ENCODE measurements around the gene PEDS1.
A peak's percentile ranks its signal among the peaks of the same experiment; 100 is the strongest.
"Not testable (repeated sequence)": the region's sequence is repeated elsewhere in the genome, so short reads cannot be mapped to it uniquely, and the experiment has no call there.

Gene PEDS1

DNA sequence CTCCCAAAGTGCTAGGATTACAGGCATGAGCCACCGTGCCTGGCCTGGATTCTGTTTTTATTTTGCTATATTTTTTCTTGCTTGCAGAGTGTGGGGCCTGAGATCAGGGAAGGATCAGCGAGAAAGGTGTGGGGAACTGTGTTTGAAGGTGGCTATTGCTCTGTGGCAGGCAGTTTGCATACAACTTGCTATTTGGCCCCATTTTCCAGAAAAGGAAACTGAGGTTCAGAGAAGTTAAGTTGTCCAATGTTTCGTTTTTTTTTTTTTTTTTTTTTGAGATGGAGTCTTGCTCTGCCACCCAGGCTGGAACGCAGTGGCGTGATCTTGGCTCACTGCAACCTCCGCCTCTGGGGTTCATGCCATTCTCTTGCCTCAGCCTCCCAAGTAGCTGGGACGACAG lies 8.0 kb upstream of the PEDS1 start:
- DNase-seq, result not testable (repeated sequence)

DNA sequence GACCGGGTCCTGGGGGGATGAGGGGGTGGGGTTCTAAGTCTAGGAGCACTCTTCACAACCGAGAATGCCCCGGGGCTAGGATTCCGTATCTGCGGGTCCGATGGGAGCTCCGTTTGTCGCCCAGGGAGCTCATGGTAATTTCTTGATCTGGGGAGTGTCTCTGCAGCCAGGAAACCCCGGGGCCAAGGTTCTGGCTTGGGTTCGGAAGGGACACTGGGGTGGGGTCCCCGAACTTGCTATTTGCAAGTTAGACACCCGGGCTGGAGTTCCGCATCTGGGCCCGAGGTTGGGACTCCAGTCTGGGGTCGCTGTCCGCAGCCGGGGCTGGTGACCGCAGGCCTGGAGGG lies 397 bp downstream of the PEDS1 start:
- DNase-seq, result no peak

DNA sequence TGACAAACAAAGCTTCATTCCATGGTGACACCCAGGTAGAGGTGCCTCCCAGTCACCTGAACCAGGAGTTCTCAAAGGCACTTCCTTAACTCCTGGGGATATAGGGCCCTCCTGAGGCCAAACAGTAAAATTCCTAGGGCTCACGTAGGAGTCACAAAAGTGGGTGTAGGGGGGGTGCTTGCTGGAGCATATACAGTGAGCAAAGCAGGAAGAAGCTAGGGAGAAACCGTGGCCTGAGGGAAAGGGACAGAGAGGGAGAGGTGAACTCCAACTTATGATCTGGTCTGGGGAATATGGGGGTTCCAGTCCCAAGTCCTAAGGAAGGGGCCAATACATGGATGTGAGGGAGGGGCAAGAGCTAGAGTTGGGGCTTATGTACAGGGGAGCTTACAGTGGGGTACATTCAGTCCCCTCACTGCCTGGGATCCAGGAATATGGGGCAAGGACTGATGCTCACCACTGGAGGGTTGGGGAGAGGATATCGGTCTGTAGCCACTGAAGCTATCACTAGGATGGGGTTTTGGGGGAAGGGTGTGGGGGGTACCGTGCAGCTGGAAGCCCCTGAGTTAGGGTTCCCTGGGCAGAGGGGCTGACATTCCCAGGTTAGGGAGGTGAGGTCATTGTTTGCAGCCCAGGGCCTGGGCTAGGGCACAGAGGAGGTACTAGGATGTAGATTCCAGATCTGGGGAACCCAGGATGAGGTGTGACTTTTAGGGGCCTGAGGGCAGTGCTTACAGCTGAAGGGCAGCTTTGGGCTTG lies 950 bp downstream of the PEDS1 start:
- no peak for DNase-seq

DNA sequence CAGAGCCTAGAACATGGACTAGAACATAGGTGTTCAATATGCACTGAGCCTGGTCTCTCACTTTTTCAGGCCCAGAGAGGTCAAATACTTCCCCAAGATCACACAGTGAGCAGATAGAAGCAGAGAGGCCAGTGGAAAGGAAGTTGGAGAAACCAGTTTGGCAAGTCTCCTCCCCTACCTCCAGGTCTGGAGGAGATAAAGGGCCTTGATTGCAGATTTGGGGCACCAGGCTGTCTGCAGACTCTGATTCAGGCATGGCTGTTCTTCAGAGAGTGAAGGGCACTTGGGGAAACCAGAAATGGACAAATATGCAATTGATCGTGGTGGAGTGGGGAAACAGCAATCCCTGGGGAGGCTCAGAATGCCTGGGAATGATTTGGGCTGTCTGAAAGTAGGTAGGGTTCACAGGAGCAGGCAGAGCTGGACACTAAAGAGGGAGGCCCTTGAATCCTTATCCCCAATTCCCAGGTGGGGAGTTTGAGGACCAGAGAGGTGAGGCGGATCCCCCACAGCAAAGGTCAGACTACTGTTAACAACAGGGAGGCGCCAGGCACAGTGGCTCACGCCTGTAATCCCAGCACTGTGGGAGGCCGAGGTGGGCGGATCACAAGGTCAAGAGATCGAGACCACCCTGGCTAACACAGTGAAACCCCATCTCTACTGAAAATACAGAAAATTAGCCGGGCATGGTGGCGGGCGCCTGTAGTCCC lies 2.3 kb downstream of the PEDS1 start:
- no peak for DNase-seq

DNA sequence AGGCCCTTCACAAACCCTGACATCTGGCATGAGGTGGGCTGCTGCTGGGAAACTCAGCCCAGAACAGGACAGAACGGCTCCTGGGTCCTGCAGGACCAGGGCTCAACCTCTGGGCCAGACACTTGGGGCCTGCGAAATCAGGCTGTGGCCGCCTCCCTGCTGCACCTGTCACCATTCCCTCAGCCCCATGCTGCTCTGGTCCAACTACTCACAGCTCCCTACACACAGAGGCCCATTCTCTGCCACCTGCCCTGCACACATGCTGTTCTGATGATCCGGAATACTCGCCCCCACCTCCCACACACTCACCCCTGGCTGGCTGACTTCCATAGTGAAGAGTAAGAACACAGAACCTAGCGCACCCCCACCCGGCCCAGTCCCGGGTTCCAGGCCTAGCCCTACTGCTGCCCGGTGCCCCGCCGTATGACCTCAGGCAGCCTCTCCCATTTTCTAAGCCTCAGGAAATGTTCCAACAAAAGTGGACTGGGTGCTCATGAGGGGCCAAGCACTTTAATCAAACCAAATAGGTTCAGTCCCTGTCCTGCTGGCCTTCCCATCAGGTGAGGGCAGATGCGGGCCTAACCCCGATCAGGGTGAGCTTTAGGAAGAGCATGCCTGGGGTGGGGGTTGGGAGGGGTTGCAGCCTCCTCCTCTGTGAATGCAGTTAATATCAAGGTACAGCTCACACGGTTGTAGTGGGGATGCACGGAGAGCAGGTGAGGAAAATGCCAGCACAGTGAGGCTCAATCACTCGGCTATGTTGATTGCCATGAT lies 3.9 kb downstream of the PEDS1 start:
- no peak for DNase-seq

DNA sequence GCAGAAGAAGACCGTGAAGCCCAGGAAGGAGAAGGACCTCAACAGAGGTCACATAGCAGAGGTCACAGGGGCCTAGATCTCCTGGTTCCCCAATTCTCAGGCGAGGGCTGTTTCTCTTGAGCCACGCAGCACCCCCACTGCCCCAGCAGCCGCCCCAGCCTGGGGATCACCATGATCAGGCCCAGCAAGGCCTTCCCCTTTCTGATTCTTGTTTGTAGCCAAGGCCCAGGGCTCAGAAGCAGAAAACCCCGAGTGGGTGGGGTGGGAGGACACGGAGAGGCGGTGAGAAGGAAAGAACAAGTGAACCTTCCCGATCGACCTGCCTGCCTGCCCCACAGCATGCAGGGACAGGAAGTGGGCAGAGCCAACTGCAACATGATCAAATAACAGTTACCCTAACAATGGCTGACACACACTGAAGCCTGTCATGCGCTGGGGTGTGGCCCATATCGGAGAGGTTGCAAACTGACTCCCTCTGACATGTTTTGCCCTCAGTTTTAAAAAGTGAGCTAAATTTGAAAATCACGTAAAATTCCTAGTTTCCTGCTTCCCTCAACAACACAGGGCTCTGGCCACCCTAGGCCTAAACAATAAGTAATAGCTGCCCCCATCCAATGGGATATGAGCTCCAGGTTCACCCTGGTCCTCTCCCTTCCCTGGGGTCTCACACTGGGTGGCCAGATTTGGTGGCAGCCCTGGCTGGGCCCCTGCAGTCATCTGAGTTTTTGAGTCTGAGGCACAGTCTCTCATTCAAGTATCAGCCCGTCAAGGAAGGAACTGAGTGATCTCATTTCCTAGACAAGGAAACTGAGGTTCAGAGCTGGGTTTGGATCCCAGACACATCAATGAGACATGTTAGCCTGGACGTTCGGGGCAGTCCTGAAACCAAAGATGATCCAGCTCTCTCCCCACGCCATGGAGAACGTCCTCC lies 6.5 kb downstream of the PEDS1 start:
- peak; percentile 83 for DNase-seq

DNA sequence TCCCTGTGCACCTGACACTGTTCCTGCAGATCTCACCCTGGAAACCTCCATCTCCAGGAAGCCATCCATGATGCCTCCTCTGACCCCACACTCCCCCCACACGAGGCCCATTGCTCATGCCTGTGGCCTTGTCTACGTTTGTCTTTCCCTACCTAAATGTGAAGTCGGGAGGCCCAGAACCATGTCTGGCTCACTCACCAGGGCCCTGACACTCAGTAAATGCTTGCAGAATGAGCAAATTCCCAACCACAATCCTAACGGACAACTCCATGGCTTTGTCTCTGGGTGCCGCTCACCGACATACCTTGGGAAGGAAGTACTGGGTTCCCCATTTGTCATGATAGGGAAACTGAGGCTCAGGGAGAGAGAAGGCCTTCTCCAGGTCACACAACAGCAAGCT lies 7.3 kb downstream of the PEDS1 start:
- DNase-seq, result no peak

DNA sequence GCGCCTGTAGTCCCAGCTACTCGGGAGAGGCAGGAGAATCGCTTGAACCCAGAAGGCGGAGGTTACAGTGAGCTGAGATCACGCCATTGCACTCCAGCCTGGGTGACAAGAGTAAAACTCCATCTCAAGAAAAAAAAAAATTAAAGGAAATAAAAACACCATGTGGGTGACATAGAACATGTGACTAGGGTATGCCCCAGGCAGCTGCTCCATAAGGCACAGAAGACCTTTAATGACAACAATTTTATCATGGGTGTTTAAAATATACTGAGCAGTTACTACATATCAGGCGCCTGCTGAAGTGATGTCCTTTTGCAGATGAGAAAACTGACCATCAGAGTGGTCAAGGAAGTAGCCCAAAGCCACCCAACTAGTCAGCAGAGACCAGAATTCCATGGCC lies 8.0 kb downstream of the PEDS1 start:
- no peak for DNase-seq

DNA sequence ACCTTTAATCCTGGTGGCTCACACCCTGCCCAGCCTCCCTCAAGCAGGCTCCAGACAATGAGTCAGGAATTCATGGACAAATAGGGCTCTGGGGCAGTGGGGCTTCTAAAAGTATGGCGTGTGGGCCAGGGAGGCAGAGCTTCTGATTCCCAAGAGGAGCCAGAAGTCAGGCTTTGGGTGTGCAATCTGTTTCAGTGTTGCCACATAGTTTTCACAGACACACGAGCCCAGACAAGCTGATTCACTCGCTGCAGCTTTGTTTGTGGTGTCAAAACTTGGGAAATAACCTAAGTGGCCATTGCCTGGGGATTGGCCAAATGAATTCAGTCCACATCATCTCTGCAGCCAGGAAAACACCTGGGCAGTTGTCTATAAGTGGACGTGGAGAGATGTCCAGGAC lies 9.2 kb downstream of the PEDS1 start:
- DNase-seq, result no peak

DNA sequence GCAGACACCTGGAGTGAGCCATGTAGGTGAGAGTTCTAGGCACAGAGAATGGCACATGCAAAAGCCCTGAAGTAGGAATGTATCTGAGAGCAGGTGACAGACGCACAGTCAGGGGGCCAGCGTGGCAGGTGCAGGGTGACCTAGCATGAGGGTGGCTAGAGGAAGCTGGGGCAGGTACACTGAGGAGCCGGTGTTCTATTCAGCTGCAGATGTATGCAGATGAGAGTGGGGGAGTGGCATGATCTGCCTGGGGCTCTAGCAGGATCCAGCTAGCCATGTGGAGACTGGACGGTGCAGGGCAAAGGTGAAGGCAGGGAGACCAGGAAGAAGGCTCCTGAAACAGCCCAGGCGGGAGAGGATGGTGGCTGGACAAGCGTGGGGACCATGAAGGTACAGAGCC lies 10.7 kb downstream of the PEDS1 start:
- DNase-seq, result no peak

DNA sequence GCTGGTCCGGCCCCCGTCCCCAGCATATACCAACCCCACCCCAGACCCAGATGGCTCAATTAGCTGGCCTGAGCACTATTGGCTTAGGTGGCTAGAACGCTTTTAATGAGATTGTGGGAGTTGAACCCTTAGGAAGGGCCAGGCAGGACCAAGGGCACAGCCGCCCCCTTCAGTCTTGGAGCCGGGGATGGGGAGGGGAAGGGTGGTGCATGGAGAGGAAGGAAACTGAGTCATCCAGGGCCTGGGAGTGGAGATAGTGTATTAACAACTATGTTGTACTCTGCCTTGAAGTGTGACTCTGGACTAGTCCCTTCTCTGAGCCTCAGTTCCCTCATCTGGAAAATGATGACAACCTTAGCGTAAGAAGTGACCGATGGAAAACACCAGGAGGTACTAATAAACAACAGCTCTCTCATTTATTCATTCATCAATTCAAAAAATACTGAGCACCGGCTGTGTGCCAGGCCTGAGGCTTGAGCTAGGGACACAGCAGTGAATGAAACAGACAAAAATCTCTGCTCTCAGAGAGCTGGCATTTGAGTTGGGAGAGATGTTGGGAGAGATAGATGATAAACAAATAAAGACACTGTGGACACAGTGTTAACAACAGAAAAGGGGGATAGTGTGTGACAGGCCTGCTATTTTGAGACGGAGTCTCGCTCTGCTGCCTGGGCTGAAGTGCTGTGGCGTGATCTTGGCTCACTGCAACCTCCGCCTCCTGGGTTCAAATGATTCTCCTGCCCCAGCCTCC lies 11.5 kb downstream of the PEDS1 start:
- no peak for DNase-seq

DNA sequence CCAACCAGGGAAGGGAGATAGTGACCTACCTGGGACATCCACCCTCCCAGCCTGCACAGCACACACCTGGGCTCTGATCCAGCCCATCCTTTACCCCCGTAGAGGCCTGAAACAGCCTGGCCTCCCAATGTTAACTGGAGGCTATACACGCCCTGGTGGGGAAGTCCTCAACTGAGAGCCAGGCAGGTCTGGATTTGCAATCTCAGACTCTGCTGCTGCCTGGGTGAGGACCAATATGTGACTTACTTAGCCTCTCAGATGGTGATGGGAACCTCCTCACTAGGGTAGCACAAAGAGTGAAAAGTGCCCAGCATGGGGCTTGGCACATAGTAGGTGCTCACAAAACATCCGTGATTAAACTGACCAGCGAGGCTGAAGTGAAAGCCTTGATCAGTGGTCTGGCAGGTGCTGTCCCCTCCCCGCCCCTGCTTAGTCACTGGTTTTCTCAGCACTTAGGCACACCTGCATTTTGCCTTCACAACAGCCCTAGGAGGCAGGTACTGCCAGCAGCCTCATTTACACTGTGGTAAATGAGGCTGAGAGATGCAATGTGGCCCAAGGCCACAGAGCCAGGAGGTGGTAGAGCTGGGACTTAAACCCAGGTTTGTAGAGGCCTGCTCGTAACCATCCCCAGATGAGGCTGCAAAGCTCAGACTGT lies 12.4 kb downstream of the PEDS1 start:
- no peak for DNase-seq

DNA sequence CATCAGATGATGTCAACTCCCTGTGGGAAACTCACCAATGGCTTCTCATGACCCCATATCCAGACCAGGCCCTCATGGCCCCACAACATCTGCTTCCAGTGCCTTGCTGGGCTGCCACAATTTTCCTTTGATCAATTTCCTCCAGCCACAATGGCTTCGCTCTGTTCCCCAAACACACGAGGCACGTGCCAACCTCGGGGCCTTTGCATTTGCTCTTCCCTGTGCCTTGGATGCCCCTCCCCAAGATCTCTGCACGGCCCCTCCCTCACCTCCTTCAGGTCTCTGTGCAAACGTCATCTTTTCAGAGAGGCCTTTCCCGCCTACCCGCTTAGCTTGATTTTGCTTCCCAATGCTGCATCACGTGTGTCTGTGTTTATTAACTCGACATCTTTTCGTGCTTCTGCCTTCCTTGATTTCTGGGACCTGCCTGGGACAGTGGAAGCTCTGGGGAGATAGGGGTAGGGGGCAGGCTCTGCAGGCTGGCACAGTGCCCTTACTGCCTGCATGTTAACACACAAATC lies 13.1 kb downstream of the PEDS1 start:
- no peak for DNase-seq

DNA sequence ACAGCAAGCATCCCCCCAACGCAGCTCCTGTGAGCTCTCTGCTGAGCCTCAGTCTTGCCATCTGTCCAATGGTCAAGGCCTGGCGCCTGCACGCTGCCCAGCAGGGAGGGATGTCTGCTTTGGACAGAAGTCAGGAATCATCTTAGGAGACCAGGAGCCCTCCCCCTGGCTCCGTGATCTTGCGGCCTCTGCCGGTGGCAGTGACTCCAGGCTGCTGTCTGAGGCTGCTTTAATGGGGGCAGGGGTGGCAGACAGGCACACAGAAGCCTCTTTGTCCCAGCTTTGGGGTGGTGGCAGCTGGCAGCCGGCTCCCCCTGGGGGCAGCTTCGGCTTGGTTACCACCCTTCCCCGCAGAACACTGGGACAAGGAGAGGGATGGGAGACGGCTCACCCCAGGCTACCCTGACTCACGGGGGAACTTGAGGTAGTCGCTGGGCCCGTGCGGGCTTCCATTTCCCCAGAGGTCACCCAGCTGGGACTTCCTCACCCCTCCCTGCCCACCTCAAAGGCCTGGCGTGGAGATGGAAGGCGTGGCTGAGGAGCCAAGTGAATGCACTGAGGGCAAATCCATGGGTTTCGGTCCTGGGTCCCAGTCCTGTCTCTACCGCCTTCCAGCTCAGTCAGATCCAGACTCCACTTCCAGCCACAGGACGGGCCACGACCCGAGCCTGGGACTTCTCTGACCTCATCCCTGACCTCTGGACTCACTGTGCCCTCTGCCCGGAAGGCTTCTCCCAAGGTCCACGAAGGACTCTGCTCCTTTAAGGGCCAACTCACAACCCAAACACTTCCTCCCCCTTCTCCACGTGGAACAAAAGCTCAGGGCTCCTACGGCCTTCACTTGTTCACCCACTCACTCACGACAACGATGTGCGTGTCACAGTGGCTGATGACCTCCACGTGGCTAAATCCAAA lies 14.8 kb downstream of the PEDS1 start:
- DNase-seq, result no peak

DNA sequence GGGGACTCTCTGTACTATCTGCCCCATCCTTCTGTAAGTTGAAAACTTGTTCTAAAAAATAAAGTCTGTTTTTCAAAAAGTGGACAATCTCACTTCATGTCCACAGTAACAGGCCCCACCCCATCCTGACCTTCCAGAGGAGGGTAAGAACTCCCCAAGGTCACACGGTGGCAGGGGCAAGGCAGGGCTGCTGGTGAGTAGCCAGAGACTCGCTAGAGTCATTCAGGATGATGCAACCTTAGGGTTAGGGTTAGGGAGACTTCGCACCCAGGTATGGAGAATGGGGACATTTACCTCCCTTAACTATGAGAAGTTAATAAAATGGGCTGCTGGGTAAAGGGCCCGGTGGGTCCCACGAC lies 15.4 kb downstream of the PEDS1 start:
- DNase-seq, result no peak

DNA sequence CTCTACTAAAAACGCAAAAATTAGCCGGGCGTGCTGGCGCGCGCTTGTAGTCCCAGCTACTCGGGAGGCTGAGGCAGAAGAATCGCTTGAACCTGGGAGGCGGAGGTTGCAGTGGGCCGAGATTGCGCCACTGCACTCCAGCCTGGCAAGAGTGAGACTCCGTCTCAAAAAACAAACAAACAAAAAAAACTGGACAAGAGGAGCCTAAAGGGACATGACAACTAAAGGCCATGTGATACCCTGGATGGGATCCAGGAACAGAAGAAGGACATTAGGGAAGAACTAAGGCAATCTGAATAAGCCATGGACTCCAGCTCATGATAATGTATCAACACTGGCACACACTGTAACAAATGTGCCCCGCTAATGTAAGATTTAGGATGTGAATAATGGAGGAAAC lies 15.8 kb downstream of the PEDS1 start:
- DNase-seq, result not testable (repeated sequence)

DNA sequence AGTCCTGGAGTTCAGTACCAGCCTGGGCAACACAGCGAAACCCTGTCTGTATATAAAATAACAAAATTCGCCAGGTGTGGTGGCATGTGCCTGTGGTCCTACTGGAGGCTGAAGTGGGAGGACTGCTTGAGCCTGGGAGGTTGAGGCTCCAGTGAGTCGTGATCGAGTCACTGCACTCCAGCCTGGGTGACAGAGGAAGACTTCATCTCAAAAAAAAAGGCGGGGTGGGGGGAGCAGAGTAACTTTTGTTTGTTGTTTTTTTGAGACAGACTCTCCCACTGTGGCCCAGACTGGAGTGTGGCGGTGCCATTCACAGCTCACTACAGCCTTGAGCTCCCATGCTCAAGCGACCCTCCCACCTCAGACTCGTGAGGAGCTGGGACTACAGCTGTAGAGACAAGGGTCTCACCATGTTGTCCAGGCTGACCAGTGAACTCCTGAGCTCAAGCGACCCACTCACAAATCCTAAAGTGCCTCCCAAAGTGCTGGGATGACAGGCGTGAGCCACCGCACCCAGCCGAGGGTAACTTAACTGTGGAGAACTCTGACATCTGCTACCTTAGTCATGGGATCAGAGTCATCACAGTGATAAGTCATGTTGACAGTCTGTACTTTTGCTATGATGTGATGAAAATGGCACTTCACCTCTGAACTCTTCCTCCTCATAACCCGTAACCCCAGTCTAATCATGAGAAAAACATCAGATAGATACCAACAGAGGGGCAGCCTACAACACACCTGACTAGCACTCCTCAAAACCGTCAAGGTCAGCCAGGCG lies 16.5 kb downstream of the PEDS1 start:
- DNase-seq, result peak; percentile 37

DNA sequence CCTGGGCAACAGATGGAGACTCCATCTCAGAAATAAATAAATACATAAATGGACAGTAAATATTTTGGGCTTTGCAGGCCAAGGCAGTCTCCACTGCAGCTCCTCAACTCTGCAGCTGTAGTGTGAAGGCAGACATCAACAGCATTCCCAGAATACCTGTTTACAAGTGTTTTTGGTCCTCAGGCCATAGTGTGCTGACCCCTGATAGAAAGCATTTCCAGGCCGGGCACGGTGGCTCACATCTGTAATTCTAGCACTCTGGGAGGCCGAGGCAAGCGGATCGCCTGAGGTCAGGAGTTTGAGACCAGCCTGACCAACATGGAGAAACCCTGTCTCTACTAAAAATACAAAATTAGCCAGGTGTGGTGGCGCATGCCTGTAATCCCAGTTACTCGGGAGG lies 18.4 kb downstream of the PEDS1 start:
- DNase-seq, result not testable (repeated sequence)

DNA sequence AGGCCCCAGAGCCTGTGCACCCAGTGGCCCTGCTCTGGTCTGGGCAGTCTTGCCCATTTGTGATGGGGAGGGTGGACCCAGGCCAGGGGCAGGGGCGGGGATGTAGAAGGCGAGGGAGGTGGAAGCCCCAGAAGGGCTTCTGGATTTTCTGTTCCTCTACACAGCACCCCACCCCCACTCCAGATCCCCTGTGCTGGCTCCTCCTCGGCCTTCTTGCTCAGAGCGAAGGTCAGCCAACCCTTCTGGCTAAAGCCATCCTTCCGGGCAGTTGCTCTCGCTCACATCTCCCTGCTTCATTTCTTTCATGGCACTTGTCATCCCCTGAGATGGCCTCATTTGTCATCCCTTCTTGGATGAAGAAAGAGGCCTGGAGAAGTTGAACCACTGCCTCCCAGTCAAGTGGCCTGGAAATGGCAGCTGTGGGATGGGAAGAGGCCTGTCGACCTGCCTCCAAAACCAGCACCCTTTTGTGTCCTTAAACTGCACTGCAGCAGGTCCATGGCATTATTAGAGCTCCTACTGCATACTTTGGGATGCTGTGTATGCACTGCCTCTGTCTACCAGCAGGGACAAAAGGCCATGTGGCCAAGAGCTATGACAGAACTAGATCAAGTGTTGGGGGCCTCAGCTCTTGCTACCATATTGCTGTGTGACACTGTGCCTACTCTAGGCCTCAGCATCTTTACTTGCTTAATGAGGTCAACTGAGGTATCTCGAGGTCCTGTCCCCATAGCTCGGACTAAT lies 19.9 kb downstream of the PEDS1 start:
- DNase-seq, result no peak

Data from CD4-positive, alpha-beta T cell treated with Interleukin-17A for 4 hours (primary cell).